HTR-8/SVneo (cell line): Measurements from ENCODE around the gene PLXNA4.

Experiments used
- DNase-seq: peaks from one replicate; pipeline ENCODE4 v3.0.0; 2011; ENCODE audit warnings: low spot score, mixed read lengths; ENCODE audit not compliant: insufficient read length
- FAIRE-seq: peaks from 2 replicates; lab custom pipeline; 2011; peaks lifted over from hg19 to GRCh38; lab: Jason Lieb, UNC

Gene PLXNA4

DNA sequence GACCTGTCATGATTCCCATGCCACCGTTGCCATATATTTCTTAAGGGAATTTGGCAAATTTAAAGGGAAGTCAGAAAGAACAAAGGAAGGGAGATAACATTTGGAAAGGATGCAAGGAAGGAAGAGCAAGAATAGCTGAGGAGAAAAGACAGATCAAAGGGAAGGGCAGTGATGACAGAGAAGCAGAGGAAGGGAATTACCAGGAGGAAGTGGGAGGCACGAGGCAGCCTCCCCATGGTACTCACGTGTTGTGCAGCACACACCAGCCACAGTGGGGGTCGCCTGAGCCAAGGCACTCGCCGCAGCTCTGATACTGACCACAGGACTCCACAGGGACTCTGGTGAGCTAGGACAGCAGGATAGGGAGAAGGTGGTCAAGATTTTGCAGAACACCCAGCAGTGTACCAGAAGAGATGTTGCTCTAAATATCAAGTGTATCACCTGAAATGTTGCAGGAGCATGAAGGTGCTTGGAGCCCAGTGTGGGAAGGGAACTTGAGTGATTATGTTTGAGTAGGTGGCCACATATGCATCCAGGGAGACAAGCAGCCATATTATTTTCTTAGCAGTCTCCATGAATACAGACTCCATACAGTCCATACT, 335.3 kb downstream of the PLXNA4 start:
- no peak for DNase-seq
- no peak for FAIRE-seq

DNA sequence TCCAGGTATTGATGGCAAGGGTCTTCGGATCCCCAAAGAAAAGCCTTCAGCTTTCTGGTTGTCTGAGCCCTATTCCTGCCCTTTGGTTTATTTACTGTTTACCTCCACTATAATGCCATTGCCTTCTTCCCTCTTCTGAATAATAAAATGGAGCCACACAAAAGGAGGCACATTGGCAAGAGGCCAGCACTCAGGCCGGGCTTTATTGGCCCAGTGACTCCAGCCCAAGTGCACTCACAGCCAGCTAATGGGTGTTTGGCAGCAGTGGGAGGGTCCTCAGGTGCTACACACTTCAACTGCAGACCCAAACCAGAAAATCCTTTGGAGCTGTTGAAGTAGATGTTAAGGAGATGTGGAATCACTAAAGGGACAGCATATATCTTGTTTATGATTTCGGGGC, 336.0 kb downstream of the PLXNA4 start:
- no peak for DNase-seq
- no peak for FAIRE-seq

DNA sequence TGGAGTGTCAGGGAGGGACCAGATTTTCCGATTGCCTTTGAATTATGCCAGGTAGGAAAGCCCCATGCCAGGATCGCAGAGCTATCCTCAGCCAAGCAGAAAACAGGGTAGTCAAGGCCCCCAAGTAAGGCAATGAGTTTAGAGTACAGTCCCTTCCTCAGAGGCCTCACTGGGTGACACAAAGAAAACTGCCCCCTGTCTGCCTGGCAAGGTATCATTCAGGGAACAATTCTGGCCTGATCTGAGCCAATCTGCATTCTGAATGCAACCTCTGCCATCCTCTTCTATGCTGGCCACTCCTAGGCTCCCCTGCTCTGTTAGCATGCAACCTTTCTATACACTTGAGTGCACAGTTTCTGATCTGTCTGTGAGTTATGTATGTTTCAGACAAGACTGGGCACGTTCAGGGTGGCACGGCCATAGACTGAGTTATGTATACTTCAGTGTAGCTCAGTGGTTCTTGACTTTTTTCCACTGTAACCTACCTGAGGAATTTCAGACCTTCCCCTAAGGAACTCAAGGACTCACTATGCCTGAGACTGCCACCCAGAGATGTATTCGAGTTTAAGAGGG, 336.8 kb downstream of the PLXNA4 start:
- no peak for FAIRE-seq

DNA sequence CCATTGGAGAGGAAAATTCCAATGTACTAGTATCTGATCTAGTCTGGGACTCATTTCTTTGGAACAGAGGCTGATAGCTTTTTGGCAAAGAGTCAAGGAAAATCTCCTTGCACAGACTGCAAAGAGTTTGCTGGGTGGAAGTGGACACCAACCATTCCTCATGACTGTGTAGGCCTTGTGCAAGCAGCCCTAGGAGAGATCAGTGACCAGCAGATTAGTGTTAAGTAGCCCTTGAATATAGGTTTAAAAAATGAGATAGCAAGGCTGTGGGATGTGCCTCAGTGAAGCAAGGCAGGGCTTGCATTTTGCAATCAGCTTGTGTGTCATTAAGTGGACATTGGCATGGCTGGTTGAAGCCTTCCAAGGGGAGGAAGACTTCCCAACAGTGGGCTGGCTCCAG, 341.6 kb downstream of the PLXNA4 start:
- no peak for FAIRE-seq

More for the DNA sequence above, 336.8 kb downstream of the PLXNA4 start:
- no peak for DNase-seq

DNA sequence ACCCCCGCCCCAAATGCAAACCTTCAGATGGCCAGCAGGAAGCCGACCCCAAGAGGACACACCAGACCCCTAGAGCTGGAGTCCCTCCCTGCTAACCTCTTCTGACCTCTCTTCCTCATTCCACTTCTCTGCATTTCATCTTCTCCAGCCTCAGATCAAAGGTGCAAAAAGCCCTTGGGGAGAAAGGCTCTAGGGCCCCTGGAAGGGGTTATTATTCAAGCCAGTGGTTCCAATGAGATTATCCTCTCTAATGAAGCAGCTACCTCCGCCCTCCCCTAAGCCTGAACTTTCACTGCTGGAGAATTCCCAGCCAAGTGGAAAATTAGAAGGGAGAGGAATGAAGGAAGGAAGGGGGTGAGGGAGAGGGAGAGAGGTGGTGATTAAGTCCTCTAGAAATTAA, 343.9 kb downstream of the PLXNA4 start:
- DNase-seq, result no peak
- FAIRE-seq, result no peak

More for the DNA sequence above, 341.6 kb downstream of the PLXNA4 start:
- DNase-seq, result no peak

DNA sequence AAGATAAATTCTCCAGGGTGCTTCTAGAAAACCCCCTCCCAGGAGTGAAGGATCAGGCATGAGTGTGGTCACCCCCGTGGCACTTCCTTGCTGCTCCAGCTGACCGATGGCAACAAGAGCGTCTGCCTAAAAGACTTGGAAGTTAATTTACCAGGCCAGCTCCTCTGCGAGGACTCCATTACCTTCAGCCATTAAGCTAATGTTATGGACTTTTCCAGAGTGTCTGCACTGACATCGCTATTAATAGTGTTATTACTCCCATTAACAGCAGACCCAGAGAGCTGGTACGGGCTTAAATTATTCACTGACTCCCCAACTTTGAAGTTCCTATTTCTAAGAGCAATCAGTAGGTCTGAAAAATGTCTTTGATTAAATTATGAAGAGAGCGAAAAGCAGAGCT, 345.8 kb downstream of the PLXNA4 start:
- FAIRE-seq, result no peak

DNA sequence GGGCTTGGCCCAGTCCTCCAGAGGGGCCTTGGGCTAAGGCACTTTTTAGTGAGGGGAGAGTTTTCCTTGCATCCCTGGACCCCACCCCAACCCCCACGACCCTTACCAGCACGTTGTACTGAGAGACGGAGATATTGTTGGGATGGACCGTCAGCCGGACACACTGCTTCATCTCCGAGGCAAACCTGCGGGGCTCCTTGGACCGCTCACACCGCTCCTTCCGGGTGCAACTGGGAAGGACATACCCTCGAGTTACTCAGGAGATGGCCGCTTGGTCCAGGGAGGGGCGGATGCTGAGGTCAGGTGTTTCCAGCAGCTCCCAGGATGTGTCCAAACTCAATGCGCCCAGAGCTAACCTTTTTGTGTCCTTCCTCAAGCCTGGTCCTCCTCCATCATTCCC, 348.0 kb downstream of the PLXNA4 start:
- DNase-seq, result no peak
- no peak for FAIRE-seq

More for the DNA sequence above, 345.8 kb downstream of the PLXNA4 start:
- no peak for DNase-seq

DNA sequence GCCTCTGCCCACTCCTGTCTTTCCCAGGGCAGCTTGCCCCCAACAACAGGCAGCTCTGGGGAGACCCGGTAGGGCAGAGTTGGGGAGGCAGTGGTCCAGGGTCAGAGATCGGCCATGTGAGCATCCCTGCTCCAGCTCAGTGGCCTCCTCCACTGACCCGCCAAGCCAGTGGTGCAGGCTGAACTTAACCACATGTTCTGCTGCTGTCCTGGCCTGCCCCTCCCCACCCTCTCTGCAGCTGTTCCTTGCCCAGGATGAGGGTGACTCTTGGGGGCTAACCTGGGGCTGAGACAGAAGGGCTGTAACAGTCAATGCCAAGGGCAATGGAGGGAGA, 349.3 kb downstream of the PLXNA4 start:
- FAIRE-seq, result no peak
- DNase-seq, result no peak

DNA sequence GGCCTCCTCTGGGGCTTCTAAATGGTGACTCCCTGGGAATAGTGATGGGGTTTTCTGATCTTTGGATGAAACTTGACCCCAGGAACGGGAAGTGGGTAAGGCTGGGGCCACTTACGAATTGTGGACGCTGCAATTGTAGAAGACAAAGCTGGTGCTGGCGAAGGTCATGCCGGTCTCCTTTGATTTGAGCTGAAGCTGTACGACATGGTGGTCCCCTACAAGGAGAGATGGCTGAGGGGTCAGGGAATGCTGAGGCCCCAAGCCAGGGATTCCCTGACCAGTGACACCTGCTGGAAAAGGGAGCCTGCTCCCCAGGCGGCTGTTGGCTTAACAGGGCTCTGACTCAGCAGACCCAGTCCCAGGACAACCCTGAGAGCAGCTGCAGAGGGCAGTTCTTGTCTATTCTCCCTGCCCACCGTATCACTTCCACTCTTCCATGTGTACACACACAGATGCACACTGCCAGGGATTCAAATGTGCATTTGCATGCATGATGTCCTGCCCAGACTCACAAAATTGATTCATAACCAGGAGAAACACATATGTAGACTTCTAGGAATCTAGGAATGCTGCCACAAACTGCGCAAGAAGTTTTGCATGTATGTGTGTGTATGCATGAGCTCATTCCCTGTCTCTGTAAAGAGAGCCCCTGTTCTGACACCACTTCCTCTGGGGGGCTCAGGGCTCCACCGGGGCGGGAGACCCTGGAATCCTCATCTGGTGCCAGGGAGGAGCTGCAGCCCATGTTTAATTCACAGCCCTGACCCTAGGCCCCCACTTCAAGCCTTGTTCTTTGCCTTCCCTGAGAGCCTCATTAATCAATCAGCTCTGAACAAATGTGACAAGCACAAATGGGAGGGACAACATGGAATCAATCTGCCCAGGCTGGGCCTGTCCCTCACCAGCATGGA, 350.0 kb downstream of the PLXNA4 start:
- FAIRE-seq (no peak), DNase-seq (no peak)

DNA sequence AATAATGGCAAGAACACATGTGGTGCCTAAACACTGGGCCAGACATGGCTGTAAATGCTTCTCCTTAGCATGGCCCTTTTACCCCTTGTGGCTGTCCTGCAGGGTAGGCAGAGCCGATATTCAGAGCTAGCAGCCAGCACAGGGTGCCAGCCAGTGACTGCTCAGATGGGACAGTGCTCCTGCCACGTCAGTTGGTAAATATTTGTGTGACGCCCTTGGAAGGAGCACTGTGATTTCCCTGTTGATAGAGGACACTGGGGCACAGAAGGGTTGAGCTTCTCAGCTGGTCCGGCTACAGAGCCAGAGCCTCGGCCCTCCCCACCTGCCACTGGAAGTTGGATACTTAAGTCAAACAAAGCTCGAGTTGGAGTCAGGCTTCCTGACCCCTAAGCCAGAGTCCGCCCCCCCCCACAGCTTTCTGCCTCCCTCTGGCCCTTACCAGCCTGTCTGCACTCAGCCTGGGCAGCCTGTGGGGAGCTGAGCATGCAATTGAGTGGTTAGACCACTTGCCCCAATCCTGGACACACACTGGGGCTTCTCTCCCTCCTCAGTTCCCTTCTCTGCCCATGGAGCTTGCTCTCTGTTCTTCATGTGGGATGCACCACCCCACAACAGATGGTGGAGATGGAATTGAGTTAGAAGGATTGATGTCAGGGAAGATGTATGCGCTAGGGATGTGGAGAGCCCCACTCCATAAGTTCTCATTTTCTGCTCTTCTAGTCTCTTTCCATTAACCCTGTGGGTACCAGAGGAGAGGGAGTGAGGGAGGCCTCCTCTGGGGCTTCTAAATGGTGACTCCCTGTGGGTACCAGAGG, 350.8 kb downstream of the PLXNA4 start:
- FAIRE-seq (no peak), DNase-seq (no peak)

DNA sequence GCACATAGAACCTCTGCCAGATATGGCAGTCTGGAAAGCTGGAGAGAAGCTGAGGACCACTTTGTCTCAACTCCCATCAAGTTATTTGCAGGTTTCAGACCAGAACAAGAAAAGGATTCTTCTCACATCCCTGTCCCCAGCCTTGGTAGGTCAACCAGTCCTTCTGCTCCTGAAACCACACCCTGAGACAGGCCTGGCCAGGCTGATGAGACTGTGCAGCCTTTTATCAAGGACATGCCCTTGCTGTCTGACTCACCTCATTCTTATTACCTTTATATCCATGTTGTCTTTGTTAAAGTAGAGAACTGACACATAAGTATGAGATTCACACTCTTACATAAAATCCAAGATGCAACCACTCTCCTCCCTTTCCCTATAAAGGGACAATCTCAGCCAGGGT, 354.9 kb downstream of the PLXNA4 start:
- no peak for DNase-seq
- FAIRE-seq, result no peak

DNA sequence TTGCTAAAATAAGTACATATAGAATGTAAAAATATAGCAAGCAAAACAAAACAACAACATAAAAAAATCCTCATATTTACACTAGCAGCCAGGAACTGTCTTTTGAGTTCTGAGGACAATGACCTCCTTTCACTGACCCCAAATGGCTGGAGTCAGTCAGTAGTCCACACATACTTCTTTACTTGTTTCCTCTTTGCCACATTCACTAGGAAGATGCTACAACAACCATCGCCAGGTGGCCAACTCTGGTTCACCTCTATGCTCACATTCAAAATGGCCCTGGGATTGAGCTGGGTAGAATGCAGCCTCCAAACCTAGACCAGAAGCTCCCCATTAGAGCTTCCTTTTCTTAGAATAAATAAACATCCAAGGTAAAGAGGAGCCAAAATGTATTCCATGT, 356.2 kb downstream of the PLXNA4 start:
- no peak for FAIRE-seq

DNA sequence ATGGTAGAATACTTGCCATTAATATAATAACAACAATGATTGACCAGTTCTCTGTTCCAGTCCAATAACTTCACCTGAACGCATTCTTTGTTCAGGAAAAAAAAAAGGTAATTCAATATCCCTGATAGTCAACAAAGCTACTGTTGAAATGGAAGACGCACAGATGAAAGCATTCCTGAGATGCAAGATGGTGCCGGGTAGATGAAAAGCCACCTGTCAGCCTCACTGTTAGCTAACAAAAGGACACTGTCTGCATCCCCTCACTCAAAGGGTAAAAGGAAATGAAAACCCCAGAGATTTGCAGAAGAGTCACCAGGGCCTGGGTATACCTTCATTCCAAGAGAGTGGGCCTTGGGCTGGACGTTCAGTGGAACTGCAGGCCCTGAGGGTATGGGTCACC, 357.4 kb downstream of the PLXNA4 start:
- no peak for DNase-seq

More for the DNA sequence above, 356.2 kb downstream of the PLXNA4 start:
- DNase-seq, result no peak

DNA sequence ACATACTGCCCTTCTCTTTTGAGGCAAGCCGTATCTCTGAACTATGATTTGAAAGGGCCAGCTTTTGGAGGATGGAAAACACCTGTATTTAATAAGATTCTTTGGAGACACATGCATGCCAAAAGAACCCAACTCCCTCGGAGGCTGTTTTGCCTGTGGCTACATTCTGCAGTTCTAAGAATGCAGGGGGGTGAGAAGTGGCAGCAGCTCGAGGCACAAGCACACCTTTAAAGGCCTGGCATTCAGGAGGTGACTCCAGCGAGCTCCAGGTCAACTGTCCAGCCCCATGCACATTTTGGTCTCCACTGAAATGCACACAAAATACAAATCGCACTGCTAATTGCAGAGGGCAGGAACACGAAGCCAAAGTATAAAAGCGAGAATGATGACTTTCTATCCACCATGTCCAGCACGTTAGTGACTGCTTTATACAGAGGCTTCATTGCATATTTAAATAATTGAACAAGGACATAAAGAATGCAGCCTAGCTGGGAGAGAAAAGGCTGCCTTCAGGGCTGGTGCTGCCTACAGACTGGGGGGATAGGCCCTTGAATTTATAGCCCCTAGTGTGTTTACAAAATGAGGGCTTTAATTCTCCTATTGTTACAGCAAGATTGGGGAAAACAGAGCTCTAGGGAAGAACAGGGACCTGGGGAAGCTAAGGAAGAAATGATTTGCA, 359.3 kb downstream of the PLXNA4 start:
- DNase-seq, result no peak
- no peak for FAIRE-seq

More for the DNA sequence above, 357.4 kb downstream of the PLXNA4 start:
- no peak for FAIRE-seq

DNA sequence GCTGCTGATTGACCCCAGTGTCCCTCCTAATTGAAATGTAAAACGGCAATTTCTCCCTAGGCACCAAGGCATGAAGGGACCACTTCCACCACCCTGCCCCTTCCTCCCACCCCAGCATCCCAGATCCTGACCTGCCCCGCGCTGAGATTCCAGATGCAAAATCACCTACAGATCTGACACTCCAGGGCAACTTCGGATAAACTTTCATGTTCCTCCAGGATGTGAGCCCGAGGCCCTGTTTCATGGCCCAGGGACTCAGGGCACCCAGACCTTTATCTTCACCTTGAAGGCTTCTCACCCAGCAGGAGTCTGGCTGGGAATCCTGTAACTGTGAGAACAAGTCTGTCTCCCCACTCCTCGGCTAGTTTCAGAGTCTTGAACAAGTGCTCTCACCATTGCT, 361.8 kb downstream of the PLXNA4 start:
- no peak for FAIRE-seq
- DNase-seq, result no peak

DNA sequence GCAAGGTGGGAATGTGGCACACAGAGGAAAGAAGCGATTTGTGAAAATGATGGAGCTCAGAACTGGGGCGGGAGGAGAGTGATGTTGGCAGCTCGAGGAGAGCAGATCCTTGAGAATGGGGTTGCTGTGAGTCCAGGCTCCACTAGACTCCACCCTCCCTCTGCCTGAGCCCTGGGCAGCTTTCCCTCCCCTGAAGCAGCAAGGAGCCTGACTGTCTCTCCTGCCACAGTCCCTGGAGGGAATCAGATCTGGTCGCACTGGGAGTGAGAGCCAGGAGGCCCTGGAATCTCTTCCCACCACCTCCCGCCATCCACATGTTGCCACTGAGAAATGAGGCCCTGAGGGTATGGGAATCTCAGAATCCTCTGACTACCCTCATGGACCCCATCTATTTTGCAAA, 362.7 kb downstream of the PLXNA4 start:
- DNase-seq (no peak), FAIRE-seq (no peak)

DNA sequence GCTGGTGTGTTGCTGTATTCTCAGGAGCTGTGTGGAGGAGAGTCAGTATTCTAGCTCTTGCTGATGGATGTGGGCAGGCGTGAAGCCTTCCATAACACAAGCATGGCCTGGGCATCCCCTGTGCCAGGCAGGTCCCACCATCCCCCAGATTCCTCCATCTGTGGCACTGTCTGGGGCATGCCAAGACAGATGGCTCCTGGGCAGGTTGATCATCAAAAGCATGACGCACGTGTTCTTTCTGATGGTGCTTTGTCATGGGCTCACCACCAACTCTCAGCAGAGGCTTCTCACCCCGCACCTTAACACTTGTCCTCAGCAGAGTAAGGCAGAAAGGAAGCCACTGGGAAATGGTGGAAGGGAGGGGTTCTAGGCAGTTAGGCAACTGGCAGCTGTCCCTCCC, 364.3 kb downstream of the PLXNA4 start:
- DNase-seq (no peak), FAIRE-seq (no peak)

DNA sequence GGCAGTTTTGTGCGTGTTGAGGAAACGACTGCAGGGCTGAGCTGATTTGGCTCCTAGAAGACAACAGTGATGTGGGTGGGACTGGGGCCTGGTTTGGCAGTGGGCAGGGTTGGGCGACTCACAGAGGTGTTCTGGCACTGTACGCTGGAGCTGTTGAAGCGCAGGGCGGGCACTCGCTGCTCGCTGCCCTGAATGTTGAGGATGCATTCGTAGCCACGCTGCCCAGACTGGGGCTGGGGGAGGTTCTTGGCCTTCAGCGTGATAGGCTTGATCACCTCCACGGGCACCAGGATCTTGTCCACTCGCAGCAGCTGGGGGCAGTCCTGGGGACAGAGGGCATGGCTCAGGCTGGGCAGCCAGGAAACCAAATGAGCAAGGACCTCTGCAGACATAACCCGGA, 365.4 kb downstream of the PLXNA4 start:
- FAIRE-seq, result no peak
- DNase-seq, result no peak

DNA sequence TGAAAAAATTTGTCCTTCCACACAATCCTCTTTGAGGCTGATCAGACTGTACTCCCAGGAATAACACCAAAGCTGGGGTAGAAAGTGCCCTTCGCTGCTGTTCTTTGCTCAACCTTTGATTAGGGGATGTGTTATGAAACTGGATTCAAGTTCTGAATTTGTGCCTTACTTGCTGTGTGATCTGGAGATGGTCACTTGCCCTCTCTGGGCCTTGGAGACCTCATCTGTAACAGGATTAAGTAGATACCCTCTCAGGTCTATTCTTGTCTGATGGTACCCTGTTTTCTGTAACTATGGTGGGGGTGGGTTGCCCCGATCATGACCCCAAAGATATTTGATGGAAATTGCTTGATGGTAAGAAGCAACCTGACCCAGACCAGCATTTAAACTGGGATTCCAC, 368.5 kb downstream of the PLXNA4 start:
- no peak for DNase-seq
- FAIRE-seq, result no peak

DNA sequence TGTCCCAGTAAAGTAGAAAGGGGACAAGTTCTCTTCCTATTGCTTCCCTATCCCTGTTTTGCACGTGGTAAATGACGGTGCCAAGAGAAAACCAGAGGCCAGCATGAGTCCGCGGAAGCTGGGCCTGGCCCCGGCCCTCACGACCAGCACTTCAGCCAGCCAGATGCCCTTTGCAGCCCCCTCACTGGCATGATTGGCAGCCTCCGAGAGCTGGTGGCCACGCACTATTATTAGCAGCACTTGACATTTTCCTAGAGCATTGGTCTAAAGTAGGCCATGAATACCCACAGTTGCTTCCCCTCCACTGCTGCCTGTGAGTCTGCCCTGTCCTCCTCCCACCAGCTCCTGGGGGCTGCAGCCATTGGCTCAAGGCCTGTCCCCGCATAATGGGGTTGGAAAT, 369.1 kb downstream of the PLXNA4 start:
- FAIRE-seq (no peak), DNase-seq (no peak)
